Esophagus muscularis mucosa (tissue), 4 donors: ENCODE data around the gene SRP19. TPM values are rescaled to one million over a fixed set of nuclear protein-coding genes. Genes with fewer than 3 reads are reported as not detected.

Experiments used
- DNase-seq: peaks from one replicate; pipeline ENCODE4 v3.0.0-alpha.2; 2017; ENCODE audit errors: extremely low spot score
- H3K27ac ChIP-seq, 4 donors: fragments of 200-600 bp; sonication (generic); replicated peaks in 1 of 4; 1 replicate in 3 of 4; 2 replicates in 1 of 4; pipeline ENCODE4 v1.5.1; 2016 to 2019; ENCODE audit warnings: mild to moderate bottlenecking in 1 of 4
- H3K27me3 ChIP-seq, 4 donors: fragments of 200-600 bp; sonication (generic); one replicate each; pipeline versions ENCODE4 v1.5.1 to v1.6.0; 2016 to 2019
- H3K36me3 ChIP-seq, 4 donors: fragments of 200-600 bp; sonication (generic); one replicate each; pipeline ENCODE4 v1.5.1; 2016 to 2019
- H3K4me1 ChIP-seq, 4 donors: fragments of 200-600 bp; sonication (generic); one replicate each; pipeline ENCODE4 v1.5.1; 2016 to 2019
- H3K4me3 ChIP-seq, 4 donors: fragments of 200-600 bp; sonication (generic); 1 replicate in 2 of 4; 2 replicates in 2 of 4; pipeline ENCODE4 v1.5.1; 2016 to 2019; ENCODE audit warnings: mild to moderate bottlenecking in 4 of 4, moderate library complexity in 1 of 4
- H3K9me3 ChIP-seq, 4 donors: fragments of 200-600 bp; sonication (generic); 1 replicate in 3 of 4; 2 replicates in 1 of 4; pipeline ENCODE4 v1.5.1; 2016 to 2019
- CTCF ChIP-seq, 3 experiments: fragments of 200-600 bp in 2 of 3; fragments of 450-650 bp in 1 of 3; sonication (generic) in 2 of 3; IDR thresholded peaks; one replicate each; pipeline ENCODE4 v1.5.1; 2017 to 2019; ENCODE audit warnings: antibody characterized with exemption in 3 of 3, mild to moderate bottlenecking in 2 of 3, moderate library complexity in 1 of 3
- EP300 ChIP-seq: sonication (generic); formaldehyde crosslinking; IDR thresholded peaks from one replicate; pipeline ENCODE4 v1.6.1; 2017; ENCODE audit warnings: antibody characterized with exemption
- POLR2A ChIP-seq: fragments of 450-650 bp; IDR thresholded peaks from one replicate; pipeline ENCODE4 v1.6.1; 2017; ENCODE audit warnings: antibody characterized with exemption, moderate library complexity, mild to moderate bottlenecking, low read depth
- POLR2AphosphoS5 ChIP-seq, 2 donors: sonication (generic); formaldehyde crosslinking; IDR thresholded peaks; one replicate each; pipeline ENCODE4 v1.6.1; 2017; ENCODE audit warnings: antibody characterized with exemption in 2 of 2
- WGBS: methylation state at CpG from one replicate; pipeline ENCODE4 v1.1.5; 2018; 5-methylcytosine and 5-hydroxymethylcytosine counted together
- intact Hi-C: fragments of 100-400 bp; cut with DNase I; formaldehyde crosslinking; loops from one replicate; pipeline ENCODE4 v1.15.1; 2023
- total RNA-seq, 4 donors: library from RNA; depleted of rRNA; stranded (reverse); fragments of >200 nt; gene quantifications; one replicate each; pipeline versions ENCODE4 v1.1.0 to v1.2.1, GENCODE V29; 2016

SRP19 gene
- total RNA-seq, 4 donors from 2014 or later: 39.0 to 61.9 (median 55.0) TPM

GRCh38 chr5:112876362-112876761, 15.3 kb downstream of the SRP19 start:
- TF ChIP-seq POLR2A (no peak), POLR2AphosphoS5 (IDR thresholded peaks at IDR 0.05) (no peak), EP300 (no peak), CTCF (IDR thresholded peaks at IDR 0.05) (no peak)
- peaks cover 7 to 73% (median 37%) of the 10 kb centered on the region in 4 donors for H3K36me3 ChIP-seq
- no peaks in the 10 kb centered on the region for H3K9me3 ChIP-seq
- H3K27ac ChIP-seq: no peak overlapping the region
- DNase-seq: no peak
- H3K4me1 ChIP-seq: peaks cover 6 to 28% (median 8%) of the 10 kb centered on the region in 4 donors
- intact Hi-C loops: no loop called here
- H3K27me3 ChIP-seq: no peaks in the 10 kb centered on the region
- H3K4me3 ChIP-seq: no peak overlapping the region
- 75% methylated on average over 2 of the region's 2 CpGs for WGBS

- DNase-seq: no peak
- H3K36me3 ChIP-seq: peaks cover 7 to 89% (median 50%) of the 10 kb centered on the region in 4 donors
- intact Hi-C loops: no loop called here
These were observed 17.0 kb downstream of the SRP19 start for GRCh38 chr5:112878101-112878500.

DNA sequence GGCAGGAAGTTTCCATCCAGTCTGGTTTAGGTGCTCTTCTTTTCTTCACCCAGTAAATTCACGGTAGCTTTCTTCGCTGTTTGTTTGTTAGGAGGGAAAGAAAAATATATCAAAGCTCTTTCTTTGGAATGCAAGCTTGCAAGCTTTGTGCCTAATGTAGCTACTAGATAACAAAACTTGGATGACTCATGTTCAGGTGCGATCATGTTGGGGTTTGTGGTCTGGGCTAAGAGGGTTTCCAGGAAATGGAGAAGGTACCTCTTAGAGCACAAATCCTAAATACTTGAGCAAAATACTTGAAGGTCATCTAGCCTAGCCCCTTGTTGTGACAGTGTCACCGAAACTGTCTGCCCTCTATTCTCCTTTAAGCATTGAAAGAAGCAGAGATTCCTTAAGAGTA, 17.7 kb downstream of the SRP19 start:
- no peak overlapping the region for H3K27ac ChIP-seq
- intact Hi-C loops: no loop called here
- H3K9me3 ChIP-seq: no peaks in the 10 kb centered on the region
- H3K4me1 ChIP-seq: peaks cover 0 to 17% (median 8%) of the 10 kb centered on the region in 4 donors
- H3K4me3 ChIP-seq: no peak overlapping the region
- WGBS: 81% methylated on average over 4 of the region's 4 CpGs
- TF ChIP-seq POLR2A: no peak
- no peak for TF ChIP-seq POLR2AphosphoS5 (IDR thresholded peaks at IDR 0.05)
- no peak for TF ChIP-seq CTCF (IDR thresholded peaks at IDR 0.05)
- TF ChIP-seq EP300: no peak
- H3K36me3 ChIP-seq: peaks cover 9 to 95% (median 52%) of the 10 kb centered on the region in 4 donors
- no peak for DNase-seq
- H3K27me3 ChIP-seq: no peaks in the 10 kb centered on the region

More at GRCh38 chr5:112878101-112878500, 17.0 kb downstream of the SRP19 start:
- Histone ChIP-seq H3K4me1 (peaks cover 0 to 17% (median 8%) of the 10 kb centered on the region in 4 donors), H3K27ac (no peak overlapping the region), H3K9me3 (no peaks in the 10 kb centered on the region), H3K4me3 (no peak overlapping the region), H3K27me3 (no peaks in the 10 kb centered on the region)
- 76% methylated on average over 4 of the region's 4 CpGs for WGBS
- TF ChIP-seq EP300 (no peak), POLR2A (no peak), POLR2AphosphoS5 (IDR thresholded peaks at IDR 0.05) (no peak), CTCF (IDR thresholded peaks at IDR 0.05) (no peak)

DNA sequence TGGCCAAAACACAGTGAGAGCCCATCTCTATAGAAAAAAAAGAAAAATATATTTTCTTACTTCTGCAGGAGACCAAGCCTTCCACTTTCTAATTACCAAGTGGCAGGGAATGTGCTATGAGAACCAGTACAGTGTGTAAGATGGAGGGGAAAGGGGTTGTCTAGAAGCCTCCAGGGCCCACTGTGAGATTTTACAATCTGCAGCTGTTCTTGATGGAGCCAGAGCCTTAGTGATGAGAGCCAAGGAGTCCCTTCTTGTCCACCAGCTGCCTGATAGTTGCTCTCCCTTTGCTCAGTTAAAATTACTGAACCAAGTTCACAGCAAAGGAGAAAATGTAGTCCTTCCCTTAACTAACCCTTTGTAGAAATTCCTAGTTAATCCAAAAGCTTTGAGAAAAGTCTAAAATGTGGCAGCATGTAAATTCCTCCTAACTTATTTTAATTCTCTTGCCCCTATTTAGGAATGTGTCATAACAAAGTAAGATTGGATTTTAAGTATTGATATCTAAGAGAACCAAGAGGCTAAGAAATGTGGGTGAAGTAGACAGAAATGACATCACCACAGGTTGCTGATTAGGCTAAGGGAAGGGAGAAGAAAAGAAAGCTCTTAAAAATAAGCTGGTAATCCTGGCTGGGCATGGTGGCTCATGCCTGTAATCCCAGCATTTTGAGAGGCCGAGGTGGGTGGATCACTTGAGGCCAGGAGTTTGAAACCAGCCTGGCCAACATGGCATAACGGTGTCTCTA, 19.3 kb downstream of the SRP19 start:
- Histone ChIP-seq H3K27me3 (no peaks in the 10 kb centered on the region), H3K4me1 (peaks cover 0 to 17% (median 8%) of the 10 kb centered on the region in 4 donors), H3K36me3 (peaks cover 21 to 98% (median 62%) of the 10 kb centered on the region in 4 donors), H3K27ac (peak overlapping the region in 1 of 4 donors; percentile 4), H3K9me3 (no peaks in the 10 kb centered on the region), H3K4me3 (no peak overlapping the region)
- DNase-seq: no peak
- WGBS: 100% methylated on average over 2 of the region's 2 CpGs
- intact Hi-C loops: no loop called here
- TF ChIP-seq EP300 (no peak), POLR2A (no peak), POLR2AphosphoS5 (IDR thresholded peaks at IDR 0.05) (no peak), CTCF (IDR thresholded peaks at IDR 0.05) (no peak)
